Calu3 (cell line): ENCODE measurements around the gene C8G. TPM values are rescaled to one million over a fixed set of nuclear protein-coding genes. Genes with fewer than 3 reads are reported as not detected.
A peak's percentile ranks its signal among the peaks of the same experiment; 100 is the strongest.

ENCODE experiments used
- BruUV-seq: library from RNA; stranded (reverse); fragments of 400-500 nt; replicated peaks from 2 replicates; lab custom pipeline; 2021; lab: Mats Ljungman, UMichigan
- CTCF ChIA-PET: fragments of 300-600 bp; sonication (Branson Sonifier 250); formaldehyde crosslinking; loops from one replicate; lab custom pipeline; 2022; ENCODE audit warnings: antibody characterized with exemption; lab: Charles Lee
- DNase-seq: peaks from one replicate; pipeline ENCODE4 v3.0.0; 2022
- H3K27ac Mint-ChIP-seq: one replicate; pipeline ENCODE4 v1.8.0; 2022; ENCODE audit warnings: mixed read lengths; ENCODE audit not compliant: unreplicated experiment
- H3K27me3 Mint-ChIP-seq: one replicate; pipeline ENCODE4 v1.8.0; 2022; ENCODE audit warnings: mixed read lengths; ENCODE audit not compliant: unreplicated experiment
- H3K36me3 Mint-ChIP-seq: one replicate; pipeline ENCODE4 v1.8.0; 2022; ENCODE audit warnings: mild to moderate bottlenecking, moderate library complexity, mixed read lengths; ENCODE audit not compliant: insufficient read depth, unreplicated experiment
- H3K4me1 Mint-ChIP-seq: one replicate; pipeline ENCODE4 v1.8.0; 2022; ENCODE audit warnings: mild to moderate bottlenecking, low read depth, mixed read lengths; ENCODE audit not compliant: unreplicated experiment
- H3K4me3 Mint-ChIP-seq: one replicate; pipeline ENCODE4 v1.8.0; 2022; ENCODE audit warnings: mild to moderate bottlenecking, low read depth, moderate library complexity, mixed read lengths; ENCODE audit not compliant: unreplicated experiment
- H3K9me3 Mint-ChIP-seq: one replicate; pipeline ENCODE4 v1.8.0; 2022; ENCODE audit warnings: low read depth, mixed read lengths; ENCODE audit not compliant: unreplicated experiment
- intact Hi-C: fragments of 100-400 bp; cut with micrococcal nuclease; formaldehyde crosslinking; loops from one replicate; pipeline ENCODE4 v1.10.0; 2022; ENCODE audit not compliant: unreplicated experiment
- total RNA-seq: library from RNA; stranded (reverse); gene quantifications from 2 replicates; pipeline ENCODE4 v1.2.3, GENCODE V29; 2022
- TF ChIP-seq, protein P1 (sequence below): fragments of 200-600 bp; IDR thresholded peaks from one replicate; pipeline ENCODE4 v1.8.0; 2022; ENCODE audit warnings: antibody characterized with exemption; ENCODE audit not compliant: unreplicated experiment

The C8G gene
- total RNA-seq, 1 experiment from 2014 or later = 3.9 TPM

DNA sequence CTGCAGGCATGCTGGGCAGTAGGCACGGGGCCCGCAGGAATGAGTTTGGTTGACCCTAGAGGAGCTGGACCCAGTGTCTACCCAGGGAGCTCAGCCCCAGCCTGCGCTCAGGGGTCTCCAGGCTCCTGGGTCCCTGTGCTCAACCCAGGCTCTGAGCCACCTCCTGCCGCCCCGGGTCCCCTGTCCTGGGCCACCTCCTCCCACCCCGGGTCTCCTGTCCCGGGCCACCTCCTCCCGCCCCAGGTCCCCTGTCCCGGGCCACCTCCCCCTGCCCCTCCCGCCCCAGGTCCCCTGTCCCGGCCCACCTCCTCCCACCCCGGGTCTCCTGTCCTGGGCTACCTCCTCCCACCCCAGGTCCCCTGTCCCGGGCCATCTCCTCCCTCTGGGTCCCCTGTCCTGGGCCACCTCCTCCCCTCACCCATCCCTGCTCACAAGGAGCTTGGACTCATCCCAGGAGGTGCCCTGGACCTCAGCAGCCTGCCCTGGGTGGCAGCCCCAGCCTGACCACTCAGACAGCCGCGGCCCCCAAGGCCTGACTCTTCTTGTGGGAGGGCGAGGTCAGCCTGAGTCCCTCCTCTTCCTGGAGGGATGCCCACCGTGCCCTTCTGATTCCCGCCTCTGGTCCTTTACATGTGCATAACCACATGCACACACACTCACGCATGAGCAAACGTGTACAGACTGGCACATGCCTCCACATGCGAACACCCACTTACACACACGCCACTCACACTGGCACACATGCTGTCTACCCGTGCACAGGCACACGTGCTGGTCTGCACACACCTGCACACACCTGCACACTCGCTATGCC is 9.4 kb downstream of the C8G start:
- Mint-ChIP-seq H3K4me3 (no peak overlapping the region), H3K4me1 (no peaks in the 10 kb centered on the region), H3K9me3 (no peaks in the 10 kb centered on the region), H3K27ac (no peak overlapping the region), H3K36me3 (peaks cover 11% of the 10 kb centered on the region), H3K27me3 (no peaks in the 10 kb centered on the region)
- BruUV-seq = no TSS peak
- DNase-seq = no peak
- intact Hi-C loops = no loop called here
- TF ChIP-seq, protein P1, sequence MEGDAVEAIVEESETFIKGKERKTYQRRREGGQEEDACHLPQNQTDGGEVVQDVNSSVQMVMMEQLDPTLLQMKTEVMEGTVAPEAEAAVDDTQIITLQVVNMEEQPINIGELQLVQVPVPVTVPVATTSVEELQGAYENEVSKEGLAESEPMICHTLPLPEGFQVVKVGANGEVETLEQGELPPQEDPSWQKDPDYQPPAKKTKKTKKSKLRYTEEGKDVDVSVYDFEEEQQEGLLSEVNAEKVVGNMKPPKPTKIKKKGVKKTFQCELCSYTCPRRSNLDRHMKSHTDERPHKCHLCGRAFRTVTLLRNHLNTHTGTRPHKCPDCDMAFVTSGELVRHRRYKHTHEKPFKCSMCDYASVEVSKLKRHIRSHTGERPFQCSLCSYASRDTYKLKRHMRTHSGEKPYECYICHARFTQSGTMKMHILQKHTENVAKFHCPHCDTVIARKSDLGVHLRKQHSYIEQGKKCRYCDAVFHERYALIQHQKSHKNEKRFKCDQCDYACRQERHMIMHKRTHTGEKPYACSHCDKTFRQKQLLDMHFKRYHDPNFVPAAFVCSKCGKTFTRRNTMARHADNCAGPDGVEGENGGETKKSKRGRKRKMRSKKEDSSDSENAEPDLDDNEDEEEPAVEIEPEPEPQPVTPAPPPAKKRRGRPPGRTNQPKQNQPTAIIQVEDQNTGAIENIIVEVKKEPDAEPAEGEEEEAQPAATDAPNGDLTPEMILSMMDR = no peak
- CTCF ChIA-PET = no interaction called here

DNA sequence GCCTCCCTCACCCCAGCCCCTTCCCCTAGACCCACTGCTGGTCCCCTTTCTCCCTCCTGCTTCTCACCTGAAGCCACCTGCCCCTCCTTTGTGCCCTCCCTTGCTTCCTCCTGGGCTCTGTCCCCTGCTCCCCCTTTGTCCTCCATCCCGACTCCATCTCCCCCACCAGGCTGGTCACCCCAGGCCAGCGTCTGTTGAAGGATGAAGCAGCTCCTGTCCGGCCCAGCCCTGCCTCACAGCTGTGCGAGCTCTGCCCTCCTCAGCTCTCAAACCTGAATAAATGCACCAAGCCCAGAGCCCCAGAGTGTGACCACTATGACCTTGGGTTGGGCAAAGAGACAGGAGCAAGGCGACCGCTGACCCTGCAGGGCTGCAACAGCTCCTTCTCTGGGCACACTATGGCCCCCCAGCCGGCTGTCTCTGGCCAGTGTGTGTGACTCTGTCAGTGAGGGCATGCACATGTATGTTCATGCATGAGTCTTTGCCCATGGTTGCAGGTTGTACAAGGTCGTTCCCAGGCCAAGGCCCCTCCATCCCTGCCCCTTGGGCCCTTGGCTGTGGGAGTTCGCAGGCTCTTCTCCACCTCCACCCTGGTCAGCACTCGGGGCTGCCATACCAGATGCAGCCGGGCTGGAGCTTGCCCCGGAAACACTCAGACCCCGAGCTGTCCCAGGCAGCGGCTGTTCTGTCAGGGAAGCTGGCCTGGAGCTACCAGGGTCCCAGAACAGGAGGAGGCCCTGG is 10.3 kb downstream of the C8G start:
- no peak overlapping the region for H3K4me3 Mint-ChIP-seq
- no peaks in the 10 kb centered on the region for H3K9me3 Mint-ChIP-seq

DNA sequence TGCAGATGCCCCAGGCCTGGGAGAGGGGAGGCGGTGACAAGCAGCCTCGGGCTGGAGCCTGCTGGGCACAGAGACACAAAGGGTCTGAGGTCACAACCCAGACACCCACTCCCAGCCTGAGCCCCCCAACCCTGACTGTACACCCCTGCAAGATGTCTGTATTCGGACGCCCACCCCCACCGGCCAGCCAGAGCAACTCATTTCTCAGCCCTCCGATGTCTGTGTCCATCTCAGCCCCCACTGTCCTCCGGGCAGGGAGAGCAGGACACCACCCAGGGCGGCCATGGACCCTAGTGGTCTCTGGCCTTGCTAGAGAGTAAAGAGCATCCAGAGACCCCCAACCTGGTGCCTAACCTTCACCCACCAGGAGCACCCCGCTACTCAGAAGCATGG is 10.9 kb downstream of the C8G start:
- TF ChIP-seq, protein P1 = no peak
- no TSS peak for BruUV-seq

More for the DNA sequence above, 10.3 kb downstream of the C8G start:
- H3K27ac Mint-ChIP-seq = no peak overlapping the region
- BruUV-seq = no TSS peak
- H3K27me3 Mint-ChIP-seq = no peaks in the 10 kb centered on the region
- DNase-seq = no peak
- no peaks in the 10 kb centered on the region for H3K4me1 Mint-ChIP-seq
- TF ChIP-seq, protein P1 = no peak
- intact Hi-C loops = no loop called here
- H3K36me3 Mint-ChIP-seq = peaks cover 2% of the 10 kb centered on the region
- CTCF ChIA-PET = interaction anchor here (0.6 kb wide), 1 partner anchor 135 kb away, joined by 3 read pairs; no protein-coding TSS in a partner anchor

DNA sequence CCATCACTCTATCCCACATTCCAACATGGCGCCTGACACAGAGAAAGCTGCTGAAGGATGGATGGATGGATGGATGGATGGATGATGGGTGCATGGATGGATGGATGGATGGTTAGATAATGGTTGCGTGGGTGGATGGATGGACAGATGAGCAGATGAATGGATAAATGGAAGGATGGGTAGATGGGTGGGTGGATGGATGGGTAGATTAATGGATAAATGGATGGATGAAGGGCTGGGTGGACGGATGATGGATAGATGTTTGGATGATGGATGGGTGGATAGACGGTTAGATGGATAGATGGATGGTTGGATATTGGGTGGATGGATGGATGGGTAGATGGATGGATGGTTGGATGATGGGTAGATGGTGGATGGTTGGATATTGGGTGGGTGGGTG is 11.6 kb downstream of the C8G start:
- H3K27me3 Mint-ChIP-seq = no peaks in the 10 kb centered on the region
- no TSS peak for BruUV-seq
- H3K27ac Mint-ChIP-seq = peak overlapping the region; percentile 1
- H3K4me1 Mint-ChIP-seq = no peaks in the 10 kb centered on the region
- H3K4me3 Mint-ChIP-seq = no peak overlapping the region
- H3K9me3 Mint-ChIP-seq = no peaks in the 10 kb centered on the region
- TF ChIP-seq, protein P1 = no peak
- no peak for DNase-seq
- CTCF ChIA-PET = no interaction called here
- intact Hi-C loops = no loop called here
- no peaks in the 10 kb centered on the region for H3K36me3 Mint-ChIP-seq

More for the DNA sequence above, 10.9 kb downstream of the C8G start:
- intact Hi-C loops = no loop called here
- Mint-ChIP-seq H3K9me3 (no peaks in the 10 kb centered on the region), H3K4me3 (no peak overlapping the region), H3K27me3 (no peaks in the 10 kb centered on the region), H3K4me1 (no peaks in the 10 kb centered on the region), H3K27ac (no peak overlapping the region), H3K36me3 (no peaks in the 10 kb centered on the region)
- no peak for DNase-seq
- CTCF ChIA-PET = no interaction called here
